Loucy (cell line): ENCODE results near the gene EPYC.

Source experiments
- EZH2phosphoT487 ChIP-seq: fragments of 200-600 bp; IDR thresholded peaks from 2 replicates; pipeline ENCODE4 v1.6.1; 2018; ENCODE audit warnings: antibody characterized with exemption, mild to moderate bottlenecking, moderate library complexity, borderline replicate concordance
- TF ChIP-seq, protein P1 (sequence below): fragments of 200-600 bp; sonication (generic); conservative IDR thresholded peaks from 2 replicates; pipeline ENCODE4 v1.5.1; 2014; ENCODE audit warnings: mild to moderate bottlenecking, antibody characterized with exemption, low read length

DNA sequence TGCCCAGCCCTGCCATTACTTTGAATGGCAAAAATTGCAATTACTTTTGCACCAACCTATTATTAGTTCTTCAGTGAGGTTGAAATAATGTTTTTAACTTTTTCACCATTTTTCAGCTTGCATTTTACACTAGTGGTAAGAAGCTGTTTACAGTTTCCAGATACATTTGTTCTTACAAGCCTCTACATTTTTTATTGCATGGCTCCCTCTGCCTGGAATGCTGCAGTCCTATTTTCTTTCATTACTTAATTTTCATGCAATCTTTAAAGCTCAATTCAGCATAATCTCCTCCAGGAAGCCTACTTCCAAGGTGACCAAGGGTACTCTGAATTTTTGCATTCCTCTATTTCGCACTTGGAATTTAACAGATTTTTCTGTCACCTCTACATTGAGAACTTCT is 83.2 kb downstream of the EPYC start:
- TF ChIP-seq, protein P1, sequence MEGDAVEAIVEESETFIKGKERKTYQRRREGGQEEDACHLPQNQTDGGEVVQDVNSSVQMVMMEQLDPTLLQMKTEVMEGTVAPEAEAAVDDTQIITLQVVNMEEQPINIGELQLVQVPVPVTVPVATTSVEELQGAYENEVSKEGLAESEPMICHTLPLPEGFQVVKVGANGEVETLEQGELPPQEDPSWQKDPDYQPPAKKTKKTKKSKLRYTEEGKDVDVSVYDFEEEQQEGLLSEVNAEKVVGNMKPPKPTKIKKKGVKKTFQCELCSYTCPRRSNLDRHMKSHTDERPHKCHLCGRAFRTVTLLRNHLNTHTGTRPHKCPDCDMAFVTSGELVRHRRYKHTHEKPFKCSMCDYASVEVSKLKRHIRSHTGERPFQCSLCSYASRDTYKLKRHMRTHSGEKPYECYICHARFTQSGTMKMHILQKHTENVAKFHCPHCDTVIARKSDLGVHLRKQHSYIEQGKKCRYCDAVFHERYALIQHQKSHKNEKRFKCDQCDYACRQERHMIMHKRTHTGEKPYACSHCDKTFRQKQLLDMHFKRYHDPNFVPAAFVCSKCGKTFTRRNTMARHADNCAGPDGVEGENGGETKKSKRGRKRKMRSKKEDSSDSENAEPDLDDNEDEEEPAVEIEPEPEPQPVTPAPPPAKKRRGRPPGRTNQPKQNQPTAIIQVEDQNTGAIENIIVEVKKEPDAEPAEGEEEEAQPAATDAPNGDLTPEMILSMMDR: no peak
- no peak for TF ChIP-seq EZH2phosphoT487
